IPS DF 4.7 (cell line): Measurements from ENCODE around the gene FAM107B.
"Not testable (repeated sequence)": the region's sequence is repeated elsewhere in the genome, so short reads cannot be mapped to it uniquely, and the experiment has no call there.

Experiments used
- DNase-seq: peaks from one replicate; pipeline ENCODE4 v3.0.0-alpha.2; 2013; ENCODE audit warnings: low spot score; ENCODE audit errors: extremely low read depth

FAM107B gene

GRCh38 chr10:14667280-14667679, 107.4 kb downstream of the FAM107B start:
- no peak for DNase-seq

GRCh38 chr10:14665865-14666857, 108.5 kb downstream of the FAM107B start:
- DNase-seq = no peak

GRCh38 chr10:14665304-14665703, 109.4 kb downstream of the FAM107B start:
- no peak for DNase-seq

- DNase-seq = no peak
Observed at GRCh38 chr10:14664345-14664744, 110.4 kb downstream of the FAM107B start.

- DNase-seq = no peak
Observed at GRCh38 chr10:14661818-14662217, 112.9 kb downstream of the FAM107B start.

- no peak for DNase-seq
Observed at GRCh38 chr10:14660831-14661230, 113.9 kb downstream of the FAM107B start.

- no peak for DNase-seq
Observed at GRCh38 chr10:14659626-14660196, 115.0 kb downstream of the FAM107B start.

- DNase-seq = not testable (repeated sequence)
Observed at GRCh38 chr10:14659137-14659536, 115.6 kb downstream of the FAM107B start.

- DNase-seq = no peak
Observed at GRCh38 chr10:14658331-14659127, 116.2 kb downstream of the FAM107B start.

GRCh38 chr10:14656052-14656730, 118.5 kb downstream of the FAM107B start:
- DNase-seq = no peak

- no peak for DNase-seq
Observed at GRCh38 chr10:14654821-14655382, 119.8 kb downstream of the FAM107B start.

- DNase-seq = no peak
Observed at GRCh38 chr10:14653271-14654161, 121.2 kb downstream of the FAM107B start.

- DNase-seq = no peak
Observed at GRCh38 chr10:14652816-14653215, 121.9 kb downstream of the FAM107B start.

GRCh38 chr10:14652067-14652466, 122.6 kb downstream of the FAM107B start:
- DNase-seq = no peak

- no peak for DNase-seq
Observed at GRCh38 chr10:14649739-14650138, 125.0 kb downstream of the FAM107B start.

GRCh38 chr10:14648946-14649345, 125.8 kb downstream of the FAM107B start:
- DNase-seq = no peak

GRCh38 chr10:14648005-14648765, 126.5 kb downstream of the FAM107B start:
- no peak for DNase-seq

- no peak for DNase-seq
Observed at GRCh38 chr10:14645239-14645960, 129.3 kb downstream of the FAM107B start.
